Caco-2 (cell line): ENCODE data around the gene ERC2. TPM values are rescaled to one million over a fixed set of nuclear protein-coding genes. Genes with fewer than 3 reads are reported as not detected.

Source experiments
- BruUV-seq: library from RNA; stranded (reverse); fragments of 400-500 nt; replicated peaks from 2 replicates; lab custom pipeline; 2021; lab: Mats Ljungman, UMichigan
- CTCF ChIA-PET: fragments of 300-600 bp; sonication (Branson Sonifier 250); formaldehyde crosslinking; loops from one replicate; lab custom pipeline; 2022; ENCODE audit warnings: antibody characterized with exemption; lab: Charles Lee
- POLR2A ChIA-PET: fragments of 300-600 bp; sonication (Branson Sonifier 250); formaldehyde crosslinking; loops from one replicate; lab custom pipeline; 2022; ENCODE audit warnings: antibody characterized with exemption; lab: Charles Lee
- DNase-seq, 2 experiments: peaks; one replicate each; pipeline versions ENCODE4 v3.0.0 to v3.0.0-alpha.2; 2020 to 2022
- H3K27me3 ChIP-seq: replicated peaks from 2 replicates; pipeline ENCODE4 v1.6.0; 2011; ENCODE audit warnings: low read length; ENCODE audit not compliant: control insufficient read depth, insufficient read depth
- H3K36me3 ChIP-seq: 2 replicates; pipeline ENCODE4 v1.5.1; 2011; ENCODE audit warnings: low read length; ENCODE audit not compliant: control insufficient read depth, insufficient read depth
- H3K4me1 ChIP-seq: fragments of 250-450 bp; sonication (Bioruptor Pico); 2 replicates; pipeline ENCODE4 v1.5.1; 2020; ENCODE audit warnings: mild to moderate bottlenecking
- H3K4me3 ChIP-seq: 2 replicates; pipeline ENCODE4 v1.5.1; 2011; ENCODE audit warnings: low read depth, mild to moderate bottlenecking, control low read depth, low read length
- H3K9me3 ChIP-seq: fragments of 250-450 bp; sonication (Bioruptor Pico); 2 replicates; pipeline ENCODE4 v1.5.1; 2020; ENCODE audit warnings: mild to moderate bottlenecking, moderate library complexity
- H3K27ac Mint-ChIP-seq: one replicate; pipeline ENCODE4 v1.8.0; 2022; ENCODE audit warnings: mixed read lengths; ENCODE audit not compliant: unreplicated experiment
- H3K27me3 Mint-ChIP-seq: one replicate; pipeline ENCODE4 v1.8.0; 2022; ENCODE audit warnings: mixed read lengths; ENCODE audit not compliant: insufficient read depth, unreplicated experiment
- H3K36me3 Mint-ChIP-seq: one replicate; pipeline ENCODE4 v1.8.0; 2022; ENCODE audit warnings: mild to moderate bottlenecking, mixed read lengths; ENCODE audit not compliant: insufficient read depth, unreplicated experiment
- H3K4me1 Mint-ChIP-seq: one replicate; pipeline ENCODE4 v1.8.0; 2022; ENCODE audit warnings: low read depth, mixed read lengths; ENCODE audit not compliant: unreplicated experiment
- H3K4me3 Mint-ChIP-seq: one replicate; pipeline ENCODE4 v1.8.0; 2022; ENCODE audit warnings: mild to moderate bottlenecking, moderate library complexity, mixed read lengths; ENCODE audit not compliant: unreplicated experiment
- H3K9me3 Mint-ChIP-seq: one replicate; pipeline ENCODE4 v1.8.0; 2022; ENCODE audit warnings: mixed read lengths; ENCODE audit not compliant: unreplicated experiment
- intact Hi-C: fragments of 100-400 bp; cut with micrococcal nuclease; formaldehyde crosslinking; loops from one replicate; pipeline ENCODE4 v1.10.0; 2022; ENCODE audit not compliant: unreplicated experiment
- total RNA-seq: library from RNA; stranded (reverse); gene quantifications from 2 replicates; pipeline ENCODE4 v1.2.3, GENCODE V29; 2022
- TF ChIP-seq, protein P1 (sequence below), 2 experiments: fragments of 200-600 bp in 1 of 2; IDR thresholded peaks; 1 replicate in 1 of 2; 2 replicates in 1 of 2; pipeline versions ENCODE4 v1.5.1 to v1.8.0; 2011 to 2022; ENCODE audit warnings: antibody characterized with exemption in 1 of 2, control low read depth in 1 of 2, inconsistent platforms in 1 of 2, low read depth in 1 of 2, low read length in 1 of 2, mild to moderate bottlenecking in 1 of 2, moderate library complexity in 1 of 2; ENCODE audit not compliant: insufficient read depth in 1 of 2, severe bottlenecking in 1 of 2, unreplicated experiment in 1 of 2

ERC2 gene
- total RNA-seq, 1 experiment from 2014 or later = 0.54 TPM

- CTCF ChIA-PET = interaction anchor here (1.0 kb wide), 1 partner anchor 162 kb away, joined by 7 read pairs; no protein-coding TSS in a partner anchor
Measured at GRCh38 chr3:56089739-56090138, 378.5 kb downstream of the ERC2 start.

GRCh38 chr3:56087451-56088053 is 380.7 kb downstream of the ERC2 start:
- no peaks in the 10 kb centered on the region for H3K4me1 Mint-ChIP-seq
- H3K27me3 Mint-ChIP-seq = no peaks in the 10 kb centered on the region
- BruUV-seq = no TSS peak
- H3K4me1 ChIP-seq = no peaks in the 10 kb centered on the region
- CTCF ChIA-PET = no interaction called here
- POLR2A ChIA-PET = no interaction called here
- no peak for DNase-seq
- H3K9me3 ChIP-seq = no peaks in the 10 kb centered on the region
- H3K27me3 ChIP-seq = no peaks in the 10 kb centered on the region
- no peaks in the 10 kb centered on the region for H3K9me3 Mint-ChIP-seq
- H3K27ac Mint-ChIP-seq = no peak overlapping the region
- no peak overlapping the region for H3K4me3 ChIP-seq
- intact Hi-C loops = no loop called here
- H3K36me3 Mint-ChIP-seq = no peaks in the 10 kb centered on the region
- TF ChIP-seq, protein P1, sequence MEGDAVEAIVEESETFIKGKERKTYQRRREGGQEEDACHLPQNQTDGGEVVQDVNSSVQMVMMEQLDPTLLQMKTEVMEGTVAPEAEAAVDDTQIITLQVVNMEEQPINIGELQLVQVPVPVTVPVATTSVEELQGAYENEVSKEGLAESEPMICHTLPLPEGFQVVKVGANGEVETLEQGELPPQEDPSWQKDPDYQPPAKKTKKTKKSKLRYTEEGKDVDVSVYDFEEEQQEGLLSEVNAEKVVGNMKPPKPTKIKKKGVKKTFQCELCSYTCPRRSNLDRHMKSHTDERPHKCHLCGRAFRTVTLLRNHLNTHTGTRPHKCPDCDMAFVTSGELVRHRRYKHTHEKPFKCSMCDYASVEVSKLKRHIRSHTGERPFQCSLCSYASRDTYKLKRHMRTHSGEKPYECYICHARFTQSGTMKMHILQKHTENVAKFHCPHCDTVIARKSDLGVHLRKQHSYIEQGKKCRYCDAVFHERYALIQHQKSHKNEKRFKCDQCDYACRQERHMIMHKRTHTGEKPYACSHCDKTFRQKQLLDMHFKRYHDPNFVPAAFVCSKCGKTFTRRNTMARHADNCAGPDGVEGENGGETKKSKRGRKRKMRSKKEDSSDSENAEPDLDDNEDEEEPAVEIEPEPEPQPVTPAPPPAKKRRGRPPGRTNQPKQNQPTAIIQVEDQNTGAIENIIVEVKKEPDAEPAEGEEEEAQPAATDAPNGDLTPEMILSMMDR (IDR thresholded peaks at IDR 0.05; ENCODE audit: insufficient read depth in 1 of 2, low read depth in 1 of 2, low read length in 1 of 2, severe bottlenecking in 1 of 2, unreplicated experiment in 1 of 2) = no peak
- no peak overlapping the region for H3K4me3 Mint-ChIP-seq
- H3K36me3 ChIP-seq = no peaks in the 10 kb centered on the region

More at GRCh38 chr3:56089739-56090138, 378.5 kb downstream of the ERC2 start:
- no peaks in the 10 kb centered on the region for H3K36me3 ChIP-seq
- POLR2A ChIA-PET = no interaction called here
- TF ChIP-seq, protein P1 (IDR thresholded peaks at IDR 0.05; ENCODE audit: insufficient read depth in 1 of 2, low read depth in 1 of 2, low read length in 1 of 2, severe bottlenecking in 1 of 2, unreplicated experiment in 1 of 2) = no peak
- Mint-ChIP-seq H3K27ac (no peak overlapping the region), H3K9me3 (no peaks in the 10 kb centered on the region), H3K27me3 (no peaks in the 10 kb centered on the region), H3K36me3 (no peaks in the 10 kb centered on the region), H3K4me1 (no peaks in the 10 kb centered on the region), H3K4me3 (no peak overlapping the region)
- no peak for DNase-seq
- no peaks in the 10 kb centered on the region for H3K4me1 ChIP-seq
- H3K4me3 ChIP-seq = no peak overlapping the region
- intact Hi-C loops = no loop called here
- no peaks in the 10 kb centered on the region for H3K27me3 ChIP-seq
- no peaks in the 10 kb centered on the region for H3K9me3 ChIP-seq
- BruUV-seq = no TSS peak

GRCh38 chr3:56086355-56086754 is 381.9 kb downstream of the ERC2 start:
- Histone ChIP-seq H3K4me3 (no peak overlapping the region), H3K9me3 (no peaks in the 10 kb centered on the region), H3K4me1 (no peaks in the 10 kb centered on the region), H3K36me3 (no peaks in the 10 kb centered on the region), H3K27me3 (no peaks in the 10 kb centered on the region)
- no peaks in the 10 kb centered on the region for H3K27me3 Mint-ChIP-seq
- no peak overlapping the region for H3K4me3 Mint-ChIP-seq
- ChIA-PET POLR2A (no interaction called here), CTCF (no interaction called here)
- BruUV-seq = no TSS peak
- DNase-seq = no peak
- no peaks in the 10 kb centered on the region for H3K9me3 Mint-ChIP-seq
- TF ChIP-seq, protein P1 (IDR thresholded peaks at IDR 0.05; ENCODE audit: insufficient read depth in 1 of 2, low read depth in 1 of 2, low read length in 1 of 2, severe bottlenecking in 1 of 2, unreplicated experiment in 1 of 2) = no peak
- no peaks in the 10 kb centered on the region for H3K4me1 Mint-ChIP-seq
- H3K27ac Mint-ChIP-seq = no peak overlapping the region
- H3K36me3 Mint-ChIP-seq = no peaks in the 10 kb centered on the region
- intact Hi-C loops = no loop called here
